Subcutaneous adipose tissue (tissue), 4 donors: ENCODE results near the gene RSU1. TPM values are rescaled to one million over a fixed set of nuclear protein-coding genes. Genes with fewer than 3 reads are reported as not detected.

Source experiments
- CTCF ChIP-seq: fragments of 450-650 bp; IDR thresholded peaks from one replicate; pipeline ENCODE4 v1.5.1; 2016; ENCODE audit warnings: low read depth, mild to moderate bottlenecking, control low read depth, antibody characterized with exemption, moderate library complexity
- total RNA-seq, 4 donors: library from RNA; depleted of rRNA; stranded (reverse); fragments of >200 nt; gene quantifications; one replicate each; pipeline ENCODE4 v1.1.0, GENCODE V29; 2016

RSU1 gene
- total RNA-seq, 4 donors from 2014 or later = 57.0 to 147 (median 99.7) TPM

GRCh38 chr10:16795410-16796073 is 21.7 kb downstream of the RSU1 start:
- TF ChIP-seq CTCF = no peak

DNA sequence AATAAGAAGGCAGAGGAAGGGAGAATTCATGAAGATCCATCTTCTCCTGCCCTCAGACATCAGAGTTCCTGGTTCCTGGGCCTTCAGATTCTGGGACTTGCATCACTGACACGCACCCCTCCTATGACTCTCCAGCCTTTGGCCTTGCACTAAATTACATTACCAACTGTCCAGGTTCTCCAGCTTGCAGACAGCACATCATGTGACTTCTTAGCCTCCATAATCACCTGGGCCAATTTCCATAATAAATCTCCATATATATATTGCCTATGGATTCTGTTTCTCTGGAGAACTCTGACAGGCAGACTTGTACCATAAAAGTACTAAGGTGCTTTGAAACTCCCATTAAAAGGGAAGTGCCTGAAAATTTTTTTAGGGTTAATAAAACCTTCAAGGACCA is 23.2 kb downstream of the RSU1 start:
- TF ChIP-seq CTCF = no peak

DNA sequence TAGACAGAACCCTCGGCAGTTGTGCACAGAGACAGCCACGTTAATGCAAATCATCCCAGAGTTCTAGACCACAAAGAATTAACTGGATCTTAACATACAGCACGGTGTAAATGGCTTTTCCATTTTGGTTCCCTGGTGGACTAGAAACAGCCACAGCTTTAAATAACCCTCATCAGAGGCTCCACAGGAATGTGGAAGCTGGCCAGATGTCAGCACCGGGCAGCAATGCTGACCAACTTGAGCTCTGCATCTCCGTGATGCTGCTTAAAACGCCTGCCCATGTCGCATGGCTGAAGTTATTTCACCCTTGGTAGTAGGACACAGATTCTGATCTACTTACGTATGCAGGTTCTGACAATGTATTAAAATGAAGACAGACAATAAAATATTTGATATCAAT is 24.5 kb downstream of the RSU1 start:
- TF ChIP-seq CTCF = no peak

GRCh38 chr10:16789765-16790164 is 27.5 kb downstream of the RSU1 start:
- TF ChIP-seq CTCF = no peak

- TF ChIP-seq CTCF = no peak
These were observed 28.0 kb downstream of the RSU1 start for GRCh38 chr10:16789261-16789660.

DNA sequence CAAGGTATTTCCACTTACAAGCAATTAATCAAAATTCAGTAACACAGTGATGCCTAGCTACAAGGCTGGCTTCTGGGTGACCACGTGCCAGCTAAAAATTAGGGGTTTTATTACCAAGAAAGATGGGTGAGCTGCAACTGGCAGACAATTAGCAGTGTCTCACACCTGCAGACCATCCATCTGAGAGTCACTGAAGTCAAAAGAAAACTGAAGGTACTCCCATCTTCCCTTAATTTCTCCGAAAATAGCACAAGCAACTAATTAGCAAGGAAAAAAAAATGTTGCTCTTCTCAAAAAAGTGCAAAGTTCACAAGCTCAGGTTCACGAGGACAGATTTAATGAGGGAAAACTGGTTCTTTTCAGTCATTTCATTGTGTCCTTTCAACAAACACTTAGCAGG is 28.4 kb downstream of the RSU1 start:
- TF ChIP-seq CTCF = no peak

DNA sequence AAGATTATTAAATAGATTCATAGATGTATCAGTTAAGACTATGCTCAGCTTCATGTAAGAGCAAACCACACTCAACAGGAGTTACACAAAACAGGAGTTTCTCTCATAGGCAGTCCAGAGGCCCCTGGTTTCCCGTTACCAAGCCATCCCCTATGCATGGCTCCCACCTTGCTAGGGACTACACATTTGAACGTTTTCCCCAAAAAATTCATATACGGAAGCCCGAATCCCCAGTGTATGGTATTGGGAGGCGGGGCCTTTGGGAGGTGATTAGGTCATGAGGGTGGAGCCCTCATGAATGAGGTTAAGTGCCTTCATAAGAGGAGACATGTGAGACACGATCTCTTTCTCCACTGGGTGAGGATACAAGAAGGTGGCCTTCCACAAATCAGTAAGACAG is 29.1 kb downstream of the RSU1 start:
- TF ChIP-seq CTCF = no peak
